Stimulated activated memory B cell treated with anti-CD40 and anti-IgM and Interleukin-4, amounts not matched to agents 10 μg/mL and 1 μg/mL and 100 μg/mL, for 72 hours (primary cell): ENCODE data around the gene ABCA5.
A peak's percentile ranks its signal among the peaks of the same experiment; 100 is the strongest.

Experiments
- ATAC-seq: fragments of 150-1000 bp; cut with Tn5 transposase; 2 replicates; pipeline ENCODE4 v1.10.0; 2021
- H3K27ac Mint-ChIP-seq: one replicate; pipeline ENCODE4 v1.8.0; 2022; ENCODE audit warnings: mild to moderate bottlenecking, mixed read lengths
- H3K27me3 Mint-ChIP-seq: one replicate; pipeline ENCODE4 v1.8.0; 2022; ENCODE audit warnings: mixed read lengths
- H3K36me3 Mint-ChIP-seq: one replicate; pipeline ENCODE4 v1.8.0; 2022; ENCODE audit warnings: mixed read lengths
- H3K4me1 Mint-ChIP-seq: one replicate; pipeline ENCODE4 v1.8.0; 2022; ENCODE audit warnings: mixed read lengths
- H3K4me3 Mint-ChIP-seq: one replicate; pipeline ENCODE4 v1.8.0; 2022; ENCODE audit warnings: mild to moderate bottlenecking, moderate library complexity, mixed read lengths
- H3K9me3 Mint-ChIP-seq: one replicate; pipeline ENCODE4 v1.8.0; 2022; ENCODE audit warnings: mixed read lengths

Gene ABCA5

GRCh38 chr17:69342896-69343644 lies 16.1 kb upstream of the ABCA5 start:
- Mint-ChIP-seq H3K9me3 (no peaks in the 10 kb centered on the region), H3K27me3 (peaks cover 16% of the 10 kb centered on the region), H3K27ac (no peak overlapping the region), H3K36me3 (no peaks in the 10 kb centered on the region), H3K4me3 (no peak overlapping the region), H3K4me1 (peaks cover 11% of the 10 kb centered on the region)
- ATAC-seq: no peak

- H3K36me3 Mint-ChIP-seq: peaks cover 5% of the 10 kb centered on the region
- H3K27me3 Mint-ChIP-seq: peaks cover 20% of the 10 kb centered on the region
- H3K4me3 Mint-ChIP-seq: no peak overlapping the region
- H3K27ac Mint-ChIP-seq: no peak overlapping the region
- H3K9me3 Mint-ChIP-seq: peaks cover 8% of the 10 kb centered on the region
- ATAC-seq: no peak
- H3K4me1 Mint-ChIP-seq: peaks cover 17% of the 10 kb centered on the region
These were observed 13.0 kb upstream of the ABCA5 start for GRCh38 chr17:69339937-69340336.

- Mint-ChIP-seq H3K9me3 (peaks cover 8% of the 10 kb centered on the region), H3K27me3 (peaks cover 23% of the 10 kb centered on the region), H3K4me1 (peaks cover 6% of the 10 kb centered on the region), H3K27ac (no peak overlapping the region), H3K4me3 (no peak overlapping the region), H3K36me3 (peaks cover 5% of the 10 kb centered on the region)
- no peak for ATAC-seq
These were observed 10.1 kb upstream of the ABCA5 start for GRCh38 chr17:69336996-69337395.

- Mint-ChIP-seq H3K4me1 (peaks cover 6% of the 10 kb centered on the region), H3K36me3 (peaks cover 5% of the 10 kb centered on the region), H3K9me3 (peaks cover 8% of the 10 kb centered on the region), H3K27me3 (peaks cover 23% of the 10 kb centered on the region), H3K4me3 (no peak overlapping the region), H3K27ac (no peak overlapping the region)
- ATAC-seq: no peak
These were observed 9.6 kb upstream of the ABCA5 start for GRCh38 chr17:69336580-69336979.

- Mint-ChIP-seq H3K27ac (no peak overlapping the region), H3K27me3 (peaks cover 23% of the 10 kb centered on the region), H3K36me3 (peaks cover 5% of the 10 kb centered on the region), H3K4me1 (peaks cover 6% of the 10 kb centered on the region), H3K9me3 (peaks cover 8% of the 10 kb centered on the region), H3K4me3 (no peak overlapping the region)
- no peak for ATAC-seq
These were observed 8.1 kb upstream of the ABCA5 start for GRCh38 chr17:69335058-69335457.

- Mint-ChIP-seq H3K9me3 (peaks cover 11% of the 10 kb centered on the region), H3K4me1 (peaks cover 6% of the 10 kb centered on the region), H3K36me3 (peaks cover 5% of the 10 kb centered on the region), H3K27ac (no peak overlapping the region), H3K4me3 (no peak overlapping the region), H3K27me3 (peaks cover 23% of the 10 kb centered on the region)
- ATAC-seq: no peak
These were observed 6.6 kb upstream of the ABCA5 start for GRCh38 chr17:69333561-69333960.

GRCh38 chr17:69331756-69332155 lies 4.8 kb upstream of the ABCA5 start:
- Mint-ChIP-seq H3K9me3 (peaks cover 7% of the 10 kb centered on the region), H3K36me3 (peaks cover 4% of the 10 kb centered on the region), H3K27ac (no peak overlapping the region), H3K4me1 (peaks cover 16% of the 10 kb centered on the region), H3K4me3 (no peak overlapping the region), H3K27me3 (peaks cover 14% of the 10 kb centered on the region)
- ATAC-seq: no peak

- H3K4me1 Mint-ChIP-seq: peaks cover 36% of the 10 kb centered on the region
- peak overlapping the region; percentile 93 for H3K4me3 Mint-ChIP-seq
- peaks cover 7% of the 10 kb centered on the region for H3K36me3 Mint-ChIP-seq
- peaks cover 3% of the 10 kb centered on the region for H3K9me3 Mint-ChIP-seq
- peak overlapping the region; percentile 97 for H3K27ac Mint-ChIP-seq
- H3K27me3 Mint-ChIP-seq: no peaks in the 10 kb centered on the region
- peak; percentile 1 for ATAC-seq
These were observed 415 bp downstream of the ABCA5 start for GRCh38 chr17:69326377-69327059.

GRCh38 chr17:69325518-69326376 lies 1.2 kb downstream of the ABCA5 start:
- ATAC-seq: no peak
- H3K4me3 Mint-ChIP-seq: peak overlapping the region; percentile 93

GRCh38 chr17:69323806-69324205 lies 3.1 kb downstream of the ABCA5 start:
- H3K4me3 Mint-ChIP-seq: no peak overlapping the region
- peaks cover 46% of the 10 kb centered on the region for H3K4me1 Mint-ChIP-seq
- no peak for ATAC-seq
- no peaks in the 10 kb centered on the region for H3K9me3 Mint-ChIP-seq
- H3K36me3 Mint-ChIP-seq: peaks cover 15% of the 10 kb centered on the region
- H3K27me3 Mint-ChIP-seq: no peaks in the 10 kb centered on the region
- no peak overlapping the region for H3K27ac Mint-ChIP-seq

More at GRCh38 chr17:69325518-69326376, 1.2 kb downstream of the ABCA5 start:
- Mint-ChIP-seq H3K9me3 (peaks cover 3% of the 10 kb centered on the region), H3K27ac (peak overlapping the region; percentile 97), H3K4me1 (peaks cover 36% of the 10 kb centered on the region), H3K36me3 (peaks cover 11% of the 10 kb centered on the region), H3K27me3 (no peaks in the 10 kb centered on the region)

GRCh38 chr17:69320908-69321238 lies 6.1 kb downstream of the ABCA5 start:
- no peak overlapping the region for H3K4me3 Mint-ChIP-seq
- no peak overlapping the region for H3K27ac Mint-ChIP-seq
- no peaks in the 10 kb centered on the region for H3K27me3 Mint-ChIP-seq
- H3K36me3 Mint-ChIP-seq: peaks cover 25% of the 10 kb centered on the region
- peaks cover 28% of the 10 kb centered on the region for H3K4me1 Mint-ChIP-seq
- no peaks in the 10 kb centered on the region for H3K9me3 Mint-ChIP-seq
- ATAC-seq: no peak

GRCh38 chr17:69320210-69320907 lies 6.6 kb downstream of the ABCA5 start:
- Mint-ChIP-seq H3K4me3 (no peak overlapping the region), H3K4me1 (peaks cover 25% of the 10 kb centered on the region), H3K36me3 (peaks cover 28% of the 10 kb centered on the region), H3K9me3 (no peaks in the 10 kb centered on the region), H3K27me3 (no peaks in the 10 kb centered on the region), H3K27ac (no peak overlapping the region)
- ATAC-seq: no peak

GRCh38 chr17:69317625-69318024 lies 9.3 kb downstream of the ABCA5 start:
- H3K27me3 Mint-ChIP-seq: no peaks in the 10 kb centered on the region
- no peaks in the 10 kb centered on the region for H3K9me3 Mint-ChIP-seq

GRCh38 chr17:69314246-69315065 lies 12.5 kb downstream of the ABCA5 start:
- H3K9me3 Mint-ChIP-seq: no peaks in the 10 kb centered on the region
- no peak overlapping the region for H3K27ac Mint-ChIP-seq
- no peak for ATAC-seq
- no peak overlapping the region for H3K4me3 Mint-ChIP-seq
- H3K27me3 Mint-ChIP-seq: no peaks in the 10 kb centered on the region
- H3K4me1 Mint-ChIP-seq: peaks cover 5% of the 10 kb centered on the region
- H3K36me3 Mint-ChIP-seq: peaks cover 34% of the 10 kb centered on the region

More at GRCh38 chr17:69317625-69318024, 9.3 kb downstream of the ABCA5 start:
- H3K4me3 Mint-ChIP-seq: no peak overlapping the region
- peaks cover 10% of the 10 kb centered on the region for H3K4me1 Mint-ChIP-seq
- H3K36me3 Mint-ChIP-seq: peaks cover 21% of the 10 kb centered on the region
- ATAC-seq: no peak
- no peak overlapping the region for H3K27ac Mint-ChIP-seq
